ENCODE results near the gene MED27. TPM values are rescaled to one million over a fixed set of nuclear protein-coding genes. Genes with fewer than 3 reads are reported as not detected.

The MED27 gene
- total RNA-seq, 2 donors from 2014 or later, result 12.0 to 18.8 TPM

DNA sequence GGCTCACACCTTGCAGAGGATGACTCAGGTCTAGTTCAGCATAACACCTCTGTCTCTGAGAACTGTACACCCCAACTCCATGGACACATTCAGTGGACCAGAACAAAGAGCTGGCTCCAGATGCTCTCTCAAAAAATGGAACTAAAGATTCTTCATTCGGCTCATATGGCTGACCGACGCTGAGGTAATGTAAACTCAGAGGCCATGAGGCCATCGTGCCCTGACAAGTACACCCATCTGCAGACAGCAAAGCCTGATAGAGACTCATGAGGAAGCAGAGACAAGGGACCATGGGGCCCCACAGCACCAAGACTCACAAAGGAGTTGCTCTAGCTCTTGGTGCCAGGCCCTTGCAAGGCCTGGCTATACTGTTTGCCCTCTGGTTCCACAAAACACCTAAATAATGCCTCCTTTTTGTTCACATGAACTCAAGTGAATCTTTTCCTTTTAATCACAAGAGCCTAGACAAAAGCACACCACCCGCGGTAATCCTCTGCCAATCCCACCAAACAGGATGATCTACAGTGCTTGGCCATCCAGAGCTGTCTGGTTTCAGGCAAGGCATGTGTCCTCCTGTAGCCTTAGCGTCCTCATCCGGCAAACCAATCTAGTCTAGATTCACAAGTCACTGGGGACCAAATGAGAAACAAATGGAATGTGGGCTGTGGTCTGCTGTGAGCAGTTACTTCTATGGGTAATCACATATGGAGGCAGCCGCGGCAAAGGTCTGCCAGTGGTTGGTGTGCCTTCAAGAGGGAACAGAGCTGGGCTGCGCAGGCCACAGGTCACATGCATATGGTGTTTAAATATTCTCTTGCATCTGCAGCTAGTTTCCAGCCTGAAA lies 22.7 kb downstream of the MED27 start:
- no peak overlapping the region for H3K9ac ChIP-seq (ENCODE audit: low read depth in 2 of 2, low read length in 2 of 2)
- no peaks in the 10 kb centered on the region for H3K9me3 ChIP-seq
- H3K36me3 ChIP-seq, result no peaks in the 10 kb centered on the region
- no peaks in the 10 kb centered on the region for H3K4me1 ChIP-seq
- no peaks in the 10 kb centered on the region for H3K27me3 ChIP-seq
- H3K27ac ChIP-seq, result no peak overlapping the region
- TF ChIP-seq, protein P1, sequence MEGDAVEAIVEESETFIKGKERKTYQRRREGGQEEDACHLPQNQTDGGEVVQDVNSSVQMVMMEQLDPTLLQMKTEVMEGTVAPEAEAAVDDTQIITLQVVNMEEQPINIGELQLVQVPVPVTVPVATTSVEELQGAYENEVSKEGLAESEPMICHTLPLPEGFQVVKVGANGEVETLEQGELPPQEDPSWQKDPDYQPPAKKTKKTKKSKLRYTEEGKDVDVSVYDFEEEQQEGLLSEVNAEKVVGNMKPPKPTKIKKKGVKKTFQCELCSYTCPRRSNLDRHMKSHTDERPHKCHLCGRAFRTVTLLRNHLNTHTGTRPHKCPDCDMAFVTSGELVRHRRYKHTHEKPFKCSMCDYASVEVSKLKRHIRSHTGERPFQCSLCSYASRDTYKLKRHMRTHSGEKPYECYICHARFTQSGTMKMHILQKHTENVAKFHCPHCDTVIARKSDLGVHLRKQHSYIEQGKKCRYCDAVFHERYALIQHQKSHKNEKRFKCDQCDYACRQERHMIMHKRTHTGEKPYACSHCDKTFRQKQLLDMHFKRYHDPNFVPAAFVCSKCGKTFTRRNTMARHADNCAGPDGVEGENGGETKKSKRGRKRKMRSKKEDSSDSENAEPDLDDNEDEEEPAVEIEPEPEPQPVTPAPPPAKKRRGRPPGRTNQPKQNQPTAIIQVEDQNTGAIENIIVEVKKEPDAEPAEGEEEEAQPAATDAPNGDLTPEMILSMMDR (IDR thresholded peaks at IDR 0.05), result no peak
- no peak overlapping the region for H3K4me3 ChIP-seq
- intact Hi-C loops (cut with DNase I), result no loop called here
- no peak for DNase-seq

DNA sequence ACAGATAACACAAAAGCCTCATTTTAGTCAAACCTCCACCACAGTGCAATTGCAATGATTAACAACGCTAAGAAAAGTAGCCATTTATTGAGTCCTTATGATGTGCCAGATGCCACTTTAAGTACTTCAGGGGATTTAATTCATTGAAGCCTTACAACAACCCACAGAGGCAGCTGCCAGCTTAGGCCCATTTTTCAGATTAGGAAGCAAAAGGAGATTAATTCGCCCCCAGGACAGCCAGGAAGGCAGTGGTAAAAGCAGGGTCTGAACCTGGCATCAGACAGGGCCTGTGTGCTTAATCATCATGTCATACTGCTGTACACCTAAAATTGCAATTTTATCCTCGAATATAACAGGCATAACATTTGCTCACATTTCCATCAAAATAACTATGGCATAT lies 23.9 kb downstream of the MED27 start:
- Histone ChIP-seq H3K27me3 (no peaks in the 10 kb centered on the region), H3K4me3 (no peak overlapping the region), H3K9ac (ENCODE audit: low read depth in 2 of 2, low read length in 2 of 2) (no peak overlapping the region), H3K4me1 (no peaks in the 10 kb centered on the region), H3K36me3 (no peaks in the 10 kb centered on the region), H3K27ac (no peak overlapping the region), H3K9me3 (no peaks in the 10 kb centered on the region)
- no peak for DNase-seq
- TF ChIP-seq, protein P1 (IDR thresholded peaks at IDR 0.05), result no peak
- intact Hi-C loops (cut with DNase I), result no loop called here

DNA sequence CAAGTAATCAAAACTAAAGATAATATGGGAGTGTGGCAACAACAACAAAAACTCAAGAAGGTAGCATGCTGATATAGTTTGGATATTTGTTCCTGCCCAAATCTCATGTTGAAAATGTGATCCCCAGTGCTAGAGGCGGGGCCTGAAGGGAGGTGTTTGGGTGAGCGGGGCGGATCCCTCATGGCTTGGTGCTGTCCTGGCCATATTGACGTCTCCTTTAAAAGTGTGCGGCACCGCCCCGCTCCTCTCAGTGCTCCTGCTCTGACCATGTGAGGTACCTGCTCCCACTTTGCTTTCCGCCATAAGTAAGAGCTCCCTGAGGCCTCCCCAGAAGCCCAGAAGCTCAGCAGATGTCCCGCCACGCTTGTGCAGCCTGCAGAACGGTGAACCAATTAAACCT lies 25.6 kb downstream of the MED27 start:
- Histone ChIP-seq H3K9ac (ENCODE audit: low read depth in 2 of 2, low read length in 2 of 2) (no peak overlapping the region), H3K4me3 (no peak overlapping the region), H3K9me3 (no peaks in the 10 kb centered on the region), H3K4me1 (no peaks in the 10 kb centered on the region), H3K27ac (no peak overlapping the region), H3K36me3 (no peaks in the 10 kb centered on the region), H3K27me3 (no peaks in the 10 kb centered on the region)
- intact Hi-C loops (cut with DNase I), result no loop called here
- no peak for DNase-seq
- TF ChIP-seq, protein P1 (IDR thresholded peaks at IDR 0.05), result no peak

DNA sequence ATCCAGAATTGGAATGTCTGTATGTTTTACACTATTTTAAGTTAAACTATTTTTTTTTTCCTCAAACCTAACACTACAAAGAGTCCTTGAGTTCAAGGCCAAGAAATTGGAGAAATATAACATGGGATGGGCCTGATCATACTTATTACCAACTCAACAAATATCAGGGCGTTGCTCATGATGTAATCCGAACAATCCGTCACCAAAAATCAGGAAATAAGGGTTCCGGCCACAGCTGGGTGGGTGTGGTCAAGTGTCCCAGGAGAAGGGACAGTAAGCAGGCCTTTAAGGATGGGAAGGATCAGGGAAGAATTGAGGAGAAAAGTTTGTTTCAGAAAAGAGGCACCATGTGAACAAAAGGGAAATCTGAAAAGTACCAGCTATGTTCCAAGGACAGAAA lies 29.8 kb downstream of the MED27 start:
- H3K27me3 ChIP-seq, result no peaks in the 10 kb centered on the region
- TF ChIP-seq, protein P1 (IDR thresholded peaks at IDR 0.05), result no peak
- intact Hi-C loops (cut with DNase I), result no loop called here

DNA sequence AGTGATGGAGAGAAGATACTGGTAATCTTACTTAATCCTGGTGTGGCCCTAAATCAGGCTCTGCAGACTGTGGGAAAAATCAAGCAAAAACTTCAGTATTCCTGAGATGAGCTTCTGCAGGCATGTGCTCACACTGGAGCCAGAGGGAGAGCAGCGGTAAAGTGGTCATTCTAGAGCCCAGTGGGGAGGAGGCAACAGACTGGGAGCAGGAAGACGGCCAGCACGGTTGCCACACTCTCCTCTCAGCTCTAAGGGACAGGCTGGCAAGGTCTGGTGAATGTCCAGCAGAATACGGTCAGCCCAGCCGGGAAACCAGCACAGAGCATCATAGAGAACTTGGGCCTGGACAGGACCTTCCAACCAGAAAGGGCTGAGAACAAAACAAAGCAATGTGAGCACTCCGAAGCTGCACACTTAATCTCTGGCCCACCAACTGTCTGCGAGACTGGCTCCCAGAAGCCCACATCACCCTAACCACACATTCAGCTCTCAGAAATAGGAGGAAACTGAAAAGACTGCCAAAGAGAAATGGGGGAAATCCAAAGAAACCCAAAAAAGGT lies 30.3 kb downstream of the MED27 start:
- no peak for DNase-seq
- Histone ChIP-seq H3K9me3 (no peaks in the 10 kb centered on the region), H3K27ac (no peak overlapping the region), H3K4me3 (no peak overlapping the region), H3K36me3 (no peaks in the 10 kb centered on the region), H3K4me1 (no peaks in the 10 kb centered on the region), H3K9ac (ENCODE audit: low read depth in 2 of 2, low read length in 2 of 2) (no peak overlapping the region), H3K27me3 (no peaks in the 10 kb centered on the region)
- intact Hi-C loops (cut with DNase I), result no loop called here
- TF ChIP-seq, protein P1 (IDR thresholded peaks at IDR 0.05), result no peak

More for the DNA sequence above, 29.8 kb downstream of the MED27 start:
- Histone ChIP-seq H3K36me3 (no peaks in the 10 kb centered on the region), H3K9ac (ENCODE audit: low read depth in 2 of 2, low read length in 2 of 2) (no peak overlapping the region), H3K27ac (no peak overlapping the region), H3K4me3 (no peak overlapping the region), H3K4me1 (no peaks in the 10 kb centered on the region), H3K9me3 (no peaks in the 10 kb centered on the region)
- DNase-seq, result no peak

All from colonic mucosa (tissue), 4 donors.